Smooth muscle cell of bladder (primary cell): ENCODE measurements around the gene ZNF732. TPM values are rescaled to one million over a fixed set of nuclear protein-coding genes. Genes with fewer than 3 reads are reported as not detected.

Experiments
- total RNA-seq: library from RNA; depleted of rRNA; stranded (reverse); fragments of >200 nt; gene quantifications from 2 replicates; pipeline ENCODE4 v1.2.3, GENCODE V29; 2014

ZNF732 gene
- total RNA-seq: 0.14 and 0.18 TPM in 2 replicates

DNA sequence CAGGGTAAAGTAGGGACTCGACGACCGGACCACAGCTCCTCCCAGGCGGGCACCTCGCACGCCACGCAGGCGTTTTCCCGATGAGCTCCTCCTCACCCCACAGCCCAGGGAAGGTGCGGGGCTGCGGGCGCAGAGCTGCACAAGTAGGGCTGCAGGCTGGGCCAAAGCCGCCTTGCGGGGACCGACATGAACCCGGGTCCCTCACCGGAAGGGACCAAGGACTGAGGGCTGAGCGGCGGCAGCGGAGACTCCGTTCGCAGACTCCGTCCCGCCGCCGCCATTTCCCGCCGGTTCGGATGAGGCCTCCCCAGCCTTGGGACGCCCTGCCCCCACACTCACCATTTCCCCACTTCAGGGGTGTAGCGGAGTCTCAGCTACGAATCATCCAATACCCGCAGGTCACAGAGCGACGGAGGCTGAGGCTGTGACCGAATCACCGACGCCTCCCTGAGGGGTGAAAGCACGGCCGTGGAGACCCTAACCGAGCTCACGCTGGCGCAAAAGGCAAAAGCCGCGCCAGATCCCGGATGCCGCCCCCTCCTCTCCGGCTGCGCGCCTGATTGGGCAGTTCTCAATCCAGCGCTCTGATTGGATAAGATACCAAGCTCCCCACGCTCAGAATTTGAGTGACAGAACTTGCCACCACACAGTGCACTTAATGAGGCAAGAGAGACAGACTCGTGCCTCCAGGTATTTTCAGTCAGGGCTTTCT is at the start of gene ZNF732:
Gene ZNF732, minus strand, starts transcription at position 506 of the 712 bp plus-strand sequence. Its CDS starts 164 bp downstream, at position 342.

DNA sequence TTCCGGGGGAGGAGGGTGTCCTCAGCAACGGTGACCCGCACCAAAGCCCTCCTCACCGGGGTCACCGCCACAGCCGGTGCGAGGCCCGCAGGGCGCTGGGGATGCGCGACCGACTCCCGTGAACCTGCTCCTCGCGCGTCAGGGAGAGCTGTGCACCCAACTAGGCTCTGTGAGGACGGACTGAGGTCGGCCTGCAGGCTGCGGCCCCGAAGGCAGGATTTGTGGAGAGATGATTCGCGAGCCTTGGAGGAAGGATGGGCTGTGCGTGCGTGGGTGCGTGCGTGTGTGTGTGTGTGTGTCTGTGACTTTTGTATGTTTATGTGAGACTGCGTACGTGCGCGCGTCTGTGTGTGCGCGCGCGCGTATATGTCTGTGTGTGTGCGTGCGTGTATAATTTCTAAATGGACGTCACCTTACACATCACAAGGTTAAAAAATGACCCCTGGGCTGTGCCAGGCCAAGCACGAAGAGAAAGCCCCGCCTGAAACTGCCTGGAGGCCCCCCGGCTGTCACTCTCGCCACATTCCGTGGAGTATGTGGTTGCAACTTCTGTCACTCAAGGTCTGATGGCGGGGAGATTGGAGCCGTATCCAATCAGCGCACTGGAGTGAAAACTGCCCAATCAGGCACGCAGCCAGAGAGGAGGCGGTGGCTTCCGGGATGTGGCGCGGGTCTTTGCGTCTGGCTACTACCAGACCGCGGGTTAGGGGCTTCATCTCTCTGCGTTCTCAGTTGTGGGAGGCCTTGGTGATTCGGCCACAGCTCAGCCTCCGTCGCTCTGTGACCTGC is 32.1 kb upstream of the ZNF732 start, which contains the start of gene ZNF141:
Gene ZNF141, plus strand, starts transcription at position 672 of the 789 bp plus-strand sequence. CDS start 170 bp downstream, outside the sequence.

Other genes starting within 250 kb of the ZNF732 start
- gene ZNF718, start 181.0 kb downstream of the ZNF732 start, total RNA-seq: 1.7 and 3.6 TPM in 2 replicates
- gene ZNF141, start 32.3 kb upstream of the ZNF732 start, total RNA-seq: 9.1 and 9.8 TPM in 2 replicates
- gene ZNF721, start 193.7 kb upstream of the ZNF732 start, total RNA-seq: 12.9 and 16.7 TPM in 2 replicates
- 46.4 and 54.2 TPM in 2 replicates for gene PIGG, start 193.7 kb upstream of the ZNF732 start, total RNA-seq